GM23338 (cell line): Measurements from ENCODE around the gene CHMP5. TPM values are rescaled to one million over a fixed set of nuclear protein-coding genes. Genes with fewer than 3 reads are reported as not detected.
A peak's percentile ranks its signal among the peaks of the same experiment; 100 is the strongest.

Experiments used
- ATAC-seq: fragments of 200-7000 bp; cut with Tn5 transposase; 3 replicates; pipeline ENCODE4 v1.9.1; 2020
- DNase-seq: peaks from one replicate; pipeline ENCODE4 v3.0.0-alpha.2; 2015; ENCODE audit warnings: low spot score
- H2AFZ ChIP-seq: fragments of 200-600 bp; sonication (generic); 2 replicates; pipeline ENCODE4 v1.8.0; 2016; ENCODE audit warnings: antibody characterized with exemption, mild to moderate bottlenecking, moderate library complexity
- H3F3A ChIP-seq: fragments of 200-600 bp; sonication (generic); replicated peaks from 2 replicates; pipeline ENCODE4 v1.8.0; 2017; ENCODE audit warnings: antibody characterized with exemption, mixed run types, low read depth
- H3K27ac ChIP-seq: fragments of 200-600 bp; sonication (generic); 2 replicates; pipeline ENCODE4 v1.6.1; 2016; ENCODE audit warnings: low read depth
- H3K27me3 ChIP-seq: fragments of 200-600 bp; sonication (generic); 2 replicates; pipeline ENCODE4 v1.8.0; 2016; ENCODE audit warnings: mild to moderate bottlenecking, mixed run types, moderate library complexity; ENCODE audit not compliant: insufficient read depth
- H3K36me3 ChIP-seq: fragments of 200-600 bp; sonication (generic); 2 replicates; pipeline ENCODE4 v1.8.0; 2016; ENCODE audit warnings: mild to moderate bottlenecking; ENCODE audit not compliant: insufficient read depth
- H3K4me1 ChIP-seq: fragments of 200-600 bp; sonication (generic); 2 replicates; pipeline ENCODE4 v1.8.0; 2016; ENCODE audit warnings: mild to moderate bottlenecking, moderate library complexity; ENCODE audit not compliant: insufficient read depth
- H3K4me2 ChIP-seq: fragments of 200-600 bp; sonication (generic); 2 replicates; pipeline ENCODE4 v1.7.1; 2017; ENCODE audit warnings: mixed run types
- H3K4me3 ChIP-seq: fragments of 200-600 bp; sonication (generic); 2 replicates; pipeline ENCODE4 v1.6.1; 2016; ENCODE audit warnings: mixed run types
- H3K79me2 ChIP-seq: fragments of 200-600 bp; sonication (generic); replicated peaks from 2 replicates; pipeline ENCODE4 v1.8.0; 2017; ENCODE audit warnings: mild to moderate bottlenecking; ENCODE audit not compliant: insufficient read depth
- H3K9me2 ChIP-seq: fragments of 200-600 bp; sonication (generic); 2 replicates; pipeline ENCODE4 v1.8.0; 2017; ENCODE audit not compliant: insufficient read depth
- H4K20me1 ChIP-seq: fragments of 200-600 bp; sonication (generic); replicated peaks from 2 replicates; pipeline ENCODE4 v1.8.0; 2017; ENCODE audit warnings: mild to moderate bottlenecking; ENCODE audit not compliant: insufficient read depth
- H3K27ac Mint-ChIP-seq: 2 replicates; pipeline ENCODE4 v1.8.0; 2020; ENCODE audit warnings: inconsistent platforms, mild to moderate bottlenecking, moderate library complexity, mixed read lengths
- H3K27me3 Mint-ChIP-seq: 3 replicates; pipeline ENCODE4 v1.8.0; 2022; ENCODE audit warnings: low read depth, mild to moderate bottlenecking, moderate library complexity, mixed read lengths, inconsistent platforms; ENCODE audit not compliant: insufficient read depth, poor library complexity
- H3K36me3 Mint-ChIP-seq: 3 replicates; pipeline ENCODE4 v1.8.0; 2021; ENCODE audit warnings: low read depth, mild to moderate bottlenecking, inconsistent platforms, moderate library complexity, mixed read lengths
- H3K4me1 Mint-ChIP-seq: 3 replicates; pipeline ENCODE4 v1.8.0; 2020; ENCODE audit warnings: mild to moderate bottlenecking, inconsistent platforms, mixed read lengths
- H3K4me3 Mint-ChIP-seq: 3 replicates; pipeline ENCODE4 v1.8.0; 2021; ENCODE audit warnings: moderate library complexity, mild to moderate bottlenecking, inconsistent platforms, mixed read lengths
- H3K9me3 Mint-ChIP-seq: 3 replicates; pipeline ENCODE4 v1.8.0; 2020; ENCODE audit warnings: moderate library complexity, mild to moderate bottlenecking, inconsistent platforms, mixed read lengths
- CREB1 ChIP-seq: fragments of 250-450 bp; sonication (Bioruptor Pico); IDR thresholded peaks from 2 replicates; pipeline ENCODE4 v1.5.0; 2020; ENCODE audit warnings: low read depth, mild to moderate bottlenecking, moderate library complexity
- CTCF ChIP-seq, 2 experiments: fragments of 200-600 bp in 1 of 2; sonication (generic) in 1 of 2; conservative IDR thresholded peaks; 2 replicates each; pipeline versions ENCODE4 v1.5.1 to v1.6.1; 2016 to 2017; ENCODE audit warnings: antibody characterized with exemption in 2 of 2, low read depth in 2 of 2, mild to moderate bottlenecking in 2 of 2, moderate library complexity in 1 of 2
- EZH2 ChIP-seq: fragments of 200-600 bp; sonication (generic); IDR thresholded peaks from one replicate; pipeline ENCODE4 v1.8.0; 2017; ENCODE audit warnings: antibody characterized with exemption, mild to moderate bottlenecking, low read depth; ENCODE audit not compliant: unreplicated experiment
- EZH2phosphoT487 ChIP-seq: fragments of 200-600 bp; sonication (generic); IDR thresholded peaks from one replicate; pipeline ENCODE4 v1.8.1; 2018; ENCODE audit warnings: antibody characterized with exemption; ENCODE audit not compliant: unreplicated experiment
- JUNB ChIP-seq: IDR thresholded peaks from one replicate; pipeline ENCODE4 v1.6.1; 2016; ENCODE audit warnings: antibody characterized with exemption; ENCODE audit not compliant: unreplicated experiment
- NANOG ChIP-seq: IDR thresholded peaks from 2 replicates; pipeline ENCODE4 v1.6.1; 2016; ENCODE audit warnings: antibody characterized with exemption, borderline replicate concordance
- POLR2AphosphoS5 ChIP-seq: IDR thresholded peaks from 2 replicates; pipeline ENCODE4 v1.6.1; 2016; ENCODE audit warnings: antibody characterized with exemption, low read depth
- STAT1 ChIP-seq: IDR thresholded peaks from one replicate; pipeline ENCODE4 v1.6.1; 2016; ENCODE audit warnings: antibody characterized with exemption; ENCODE audit not compliant: unreplicated experiment
- ZNF114 ChIP-seq: fragments of 250-450 bp; sonication (Bioruptor Pico); IDR thresholded peaks from 2 replicates; pipeline ENCODE4 v1.5.0; 2020; ENCODE audit warnings: mild to moderate bottlenecking, moderate library complexity
- ZNF331 ChIP-seq: fragments of 250-450 bp; sonication (Bioruptor Pico); IDR thresholded peaks from 2 replicates; pipeline ENCODE4 v1.5.0; 2020; ENCODE audit warnings: low read depth, mild to moderate bottlenecking, moderate library complexity
- polyA plus RNA-seq: library from polyadenylated mRNA; unstranded; fragments of >200 nt; fragmentation: Nextera tagmentation; extraction: Ambion mirVana; gene quantifications from 2 replicates; pipeline ENCODE4 v1.2.1, GENCODE V29; 2016
- total RNA-seq: library from RNA; depleted of rRNA; stranded (reverse); fragments of >200 nt; shearing (Covaris generic); gene quantifications from 2 replicates; pipeline ENCODE4 v1.2.3, GENCODE V29; 2014
- TF ChIP-seq, protein P1 (sequence below): IDR thresholded peaks from one replicate; pipeline ENCODE4 v1.6.1; 2018; ENCODE audit warnings: antibody characterized with exemption; ENCODE audit not compliant: unreplicated experiment
- TF ChIP-seq, protein P2 (sequence below): fragments of 250-450 bp; sonication (Bioruptor Pico); IDR thresholded peaks from 2 replicates; pipeline ENCODE4 v1.5.0; 2020; ENCODE audit warnings: mild to moderate bottlenecking, moderate library complexity
- TF ChIP-seq, protein P3 (sequence below): IDR thresholded peaks from 2 replicates; pipeline ENCODE4 v1.6.1; 2016; ENCODE audit warnings: antibody characterized with exemption

CHMP5 gene
- total and polyA plus RNA-seq, 2 experiments from 2014 or later: 30.9 to 77.8 TPM

DNA sequence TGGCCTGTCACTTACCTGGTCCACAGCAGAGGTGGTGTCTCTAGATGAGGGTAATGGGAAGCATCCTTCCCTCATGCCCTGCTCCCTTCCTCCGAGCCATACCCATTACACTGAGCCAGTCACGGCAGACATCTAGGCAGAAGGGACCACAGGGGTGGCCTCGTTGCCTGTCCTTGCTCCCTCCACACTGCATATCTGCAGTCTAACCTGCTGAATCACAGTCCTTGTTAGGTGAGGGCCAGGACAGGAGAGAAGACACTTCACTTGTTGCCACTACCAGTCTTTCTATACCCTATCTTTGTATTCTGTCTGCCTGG lies 43.3 kb upstream of the CHMP5 start:
- TF ChIP-seq, protein P1, sequence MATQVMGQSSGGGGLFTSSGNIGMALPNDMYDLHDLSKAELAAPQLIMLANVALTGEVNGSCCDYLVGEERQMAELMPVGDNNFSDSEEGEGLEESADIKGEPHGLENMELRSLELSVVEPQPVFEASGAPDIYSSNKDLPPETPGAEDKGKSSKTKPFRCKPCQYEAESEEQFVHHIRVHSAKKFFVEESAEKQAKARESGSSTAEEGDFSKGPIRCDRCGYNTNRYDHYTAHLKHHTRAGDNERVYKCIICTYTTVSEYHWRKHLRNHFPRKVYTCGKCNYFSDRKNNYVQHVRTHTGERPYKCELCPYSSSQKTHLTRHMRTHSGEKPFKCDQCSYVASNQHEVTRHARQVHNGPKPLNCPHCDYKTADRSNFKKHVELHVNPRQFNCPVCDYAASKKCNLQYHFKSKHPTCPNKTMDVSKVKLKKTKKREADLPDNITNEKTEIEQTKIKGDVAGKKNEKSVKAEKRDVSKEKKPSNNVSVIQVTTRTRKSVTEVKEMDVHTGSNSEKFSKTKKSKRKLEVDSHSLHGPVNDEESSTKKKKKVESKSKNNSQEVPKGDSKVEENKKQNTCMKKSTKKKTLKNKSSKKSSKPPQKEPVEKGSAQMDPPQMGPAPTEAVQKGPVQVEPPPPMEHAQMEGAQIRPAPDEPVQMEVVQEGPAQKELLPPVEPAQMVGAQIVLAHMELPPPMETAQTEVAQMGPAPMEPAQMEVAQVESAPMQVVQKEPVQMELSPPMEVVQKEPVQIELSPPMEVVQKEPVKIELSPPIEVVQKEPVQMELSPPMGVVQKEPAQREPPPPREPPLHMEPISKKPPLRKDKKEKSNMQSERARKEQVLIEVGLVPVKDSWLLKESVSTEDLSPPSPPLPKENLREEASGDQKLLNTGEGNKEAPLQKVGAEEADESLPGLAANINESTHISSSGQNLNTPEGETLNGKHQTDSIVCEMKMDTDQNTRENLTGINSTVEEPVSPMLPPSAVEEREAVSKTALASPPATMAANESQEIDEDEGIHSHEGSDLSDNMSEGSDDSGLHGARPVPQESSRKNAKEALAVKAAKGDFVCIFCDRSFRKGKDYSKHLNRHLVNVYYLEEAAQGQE: no peak
- no peak for TF ChIP-seq JUNB
- TF ChIP-seq NANOG: no peak
- TF ChIP-seq CTCF (conservative IDR thresholded peaks at IDR 0.05; ENCODE audit: low read depth in 2 of 2): no peak
- TF ChIP-seq POLR2AphosphoS5: no peak
- no peak for TF ChIP-seq STAT1
- no peak for TF ChIP-seq ZNF331 (CRISPR knock-in tag)
- no peak for TF ChIP-seq ZNF114 (CRISPR knock-in tag)
- TF ChIP-seq, protein P2, sequence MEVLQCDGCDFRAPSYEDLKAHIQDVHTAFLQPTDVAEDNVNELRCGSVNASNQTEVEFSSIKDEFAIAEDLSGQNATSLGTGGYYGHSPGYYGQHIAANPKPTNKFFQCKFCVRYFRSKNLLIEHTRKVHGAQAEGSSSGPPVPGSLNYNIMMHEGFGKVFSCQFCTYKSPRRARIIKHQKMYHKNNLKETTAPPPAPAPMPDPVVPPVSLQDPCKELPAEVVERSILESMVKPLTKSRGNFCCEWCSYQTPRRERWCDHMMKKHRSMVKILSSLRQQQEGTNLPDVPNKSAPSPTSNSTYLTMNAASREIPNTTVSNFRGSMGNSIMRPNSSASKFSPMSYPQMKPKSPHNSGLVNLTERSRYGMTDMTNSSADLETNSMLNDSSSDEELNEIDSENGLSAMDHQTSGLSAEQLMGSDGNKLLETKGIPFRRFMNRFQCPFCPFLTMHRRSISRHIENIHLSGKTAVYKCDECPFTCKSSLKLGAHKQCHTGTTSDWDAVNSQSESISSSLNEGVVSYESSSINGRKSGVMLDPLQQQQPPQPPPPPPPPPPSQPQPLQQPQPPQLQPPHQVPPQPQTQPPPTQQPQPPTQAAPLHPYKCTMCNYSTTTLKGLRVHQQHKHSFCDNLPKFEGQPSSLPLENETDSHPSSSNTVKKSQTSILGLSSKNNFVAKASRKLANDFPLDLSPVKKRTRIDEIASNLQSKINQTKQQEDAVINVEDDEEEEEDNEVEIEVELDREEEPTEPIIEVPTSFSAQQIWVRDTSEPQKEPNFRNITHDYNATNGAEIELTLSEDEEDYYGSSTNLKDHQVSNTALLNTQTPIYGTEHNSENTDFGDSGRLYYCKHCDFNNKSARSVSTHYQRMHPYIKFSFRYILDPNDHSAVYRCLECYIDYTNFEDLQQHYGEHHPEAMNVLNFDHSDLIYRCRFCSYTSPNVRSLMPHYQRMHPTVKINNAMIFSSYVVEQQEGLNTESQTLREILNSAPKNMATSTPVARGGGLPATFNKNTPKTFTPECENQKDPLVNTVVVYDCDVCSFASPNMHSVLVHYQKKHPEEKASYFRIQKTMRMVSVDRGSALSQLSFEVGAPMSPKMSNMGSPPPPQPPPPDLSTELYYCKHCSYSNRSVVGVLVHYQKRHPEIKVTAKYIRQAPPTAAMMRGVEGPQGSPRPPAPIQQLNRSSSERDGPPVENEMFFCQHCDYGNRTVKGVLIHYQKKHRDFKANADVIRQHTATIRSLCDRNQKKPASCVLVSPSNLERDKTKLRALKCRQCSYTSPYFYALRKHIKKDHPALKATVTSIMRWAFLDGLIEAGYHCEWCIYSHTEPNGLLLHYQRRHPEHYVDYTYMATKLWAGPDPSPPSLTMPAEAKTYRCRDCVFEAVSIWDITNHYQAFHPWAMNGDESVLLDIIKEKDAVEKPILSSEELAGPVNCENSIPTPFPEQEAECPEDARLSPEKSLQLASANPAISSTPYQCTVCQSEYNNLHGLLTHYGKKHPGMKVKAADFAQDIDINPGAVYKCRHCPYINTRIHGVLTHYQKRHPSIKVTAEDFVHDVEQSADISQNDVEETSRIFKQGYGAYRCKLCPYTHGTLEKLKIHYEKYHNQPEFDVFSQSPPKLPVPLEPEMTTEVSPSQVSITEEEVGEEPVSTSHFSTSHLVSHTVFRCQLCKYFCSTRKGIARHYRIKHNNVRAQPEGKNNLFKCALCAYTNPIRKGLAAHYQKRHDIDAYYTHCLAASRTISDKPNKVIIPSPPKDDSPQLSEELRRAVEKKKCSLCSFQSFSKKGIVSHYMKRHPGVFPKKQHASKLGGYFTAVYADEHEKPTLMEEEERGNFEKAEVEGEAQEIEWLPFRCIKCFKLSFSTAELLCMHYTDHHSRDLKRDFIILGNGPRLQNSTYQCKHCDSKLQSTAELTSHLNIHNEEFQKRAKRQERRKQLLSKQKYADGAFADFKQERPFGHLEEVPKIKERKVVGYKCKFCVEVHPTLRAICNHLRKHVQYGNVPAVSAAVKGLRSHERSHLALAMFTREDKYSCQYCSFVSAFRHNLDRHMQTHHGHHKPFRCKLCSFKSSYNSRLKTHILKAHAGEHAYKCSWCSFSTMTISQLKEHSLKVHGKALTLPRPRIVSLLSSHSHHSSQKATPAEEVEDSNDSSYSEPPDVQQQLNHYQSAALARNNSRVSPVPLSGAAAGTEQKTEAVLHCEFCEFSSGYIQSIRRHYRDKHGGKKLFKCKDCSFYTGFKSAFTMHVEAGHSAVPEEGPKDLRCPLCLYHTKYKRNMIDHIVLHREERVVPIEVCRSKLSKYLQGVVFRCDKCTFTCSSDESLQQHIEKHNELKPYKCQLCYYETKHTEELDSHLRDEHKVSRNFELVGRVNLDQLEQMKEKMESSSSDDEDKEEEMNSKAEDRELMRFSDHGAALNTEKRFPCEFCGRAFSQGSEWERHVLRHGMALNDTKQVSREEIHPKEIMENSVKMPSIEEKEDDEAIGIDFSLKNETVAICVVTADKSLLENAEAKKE (CRISPR knock-in tag): no peak
- TF ChIP-seq EZH2: no peak
- TF ChIP-seq EZH2phosphoT487: no peak
- TF ChIP-seq, protein P3, sequence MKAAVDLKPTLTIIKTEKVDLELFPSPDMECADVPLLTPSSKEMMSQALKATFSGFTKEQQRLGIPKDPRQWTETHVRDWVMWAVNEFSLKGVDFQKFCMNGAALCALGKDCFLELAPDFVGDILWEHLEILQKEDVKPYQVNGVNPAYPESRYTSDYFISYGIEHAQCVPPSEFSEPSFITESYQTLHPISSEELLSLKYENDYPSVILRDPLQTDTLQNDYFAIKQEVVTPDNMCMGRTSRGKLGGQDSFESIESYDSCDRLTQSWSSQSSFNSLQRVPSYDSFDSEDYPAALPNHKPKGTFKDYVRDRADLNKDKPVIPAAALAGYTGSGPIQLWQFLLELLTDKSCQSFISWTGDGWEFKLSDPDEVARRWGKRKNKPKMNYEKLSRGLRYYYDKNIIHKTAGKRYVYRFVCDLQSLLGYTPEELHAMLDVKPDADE: no peak
- TF ChIP-seq CREB1 (CRISPR knock-in tag): no peak

More for the DNA sequence above, 43.3 kb upstream of the CHMP5 start:
- Mint-ChIP-seq H3K27ac (no peak overlapping the region), H3K4me3 (no peak overlapping the region), H3K36me3 (no peaks in the 10 kb centered on the region), H3K27me3 (no peaks in the 10 kb centered on the region), H3K9me3 (no peaks in the 10 kb centered on the region), H3K4me1 (peaks cover 7% of the 10 kb centered on the region)
- Histone ChIP-seq H4K20me1 (no peaks in the 10 kb centered on the region), H3K27ac (no peak overlapping the region), H3K4me2 (no peak overlapping the region), H2AFZ (0 out of 2 replicates have a peak overlapping the region, but pooled peaks have one; percentile 32), H3K4me1 (no peaks in the 10 kb centered on the region), H3K4me3 (no peak overlapping the region), H3K9me2 (no peaks in the 10 kb centered on the region), H3K27me3 (no peaks in the 10 kb centered on the region), H3F3A (no peaks in the 10 kb centered on the region), H3K36me3 (no peaks in the 10 kb centered on the region), H3K79me2 (no peaks in the 10 kb centered on the region)
- no peak; the same call in 2 of the 3 replicates for ATAC-seq
- DNase-seq: no peak
